CD14-positive monocyte (primary cell): ENCODE measurements around the gene CTTN. TPM values are rescaled to one million over a fixed set of nuclear protein-coding genes. Genes with fewer than 3 reads are reported as not detected.
A peak's percentile ranks its signal among the peaks of the same experiment; 100 is the strongest.

Experiments
- DNase-seq, 3 donors: peaks; one replicate each; pipeline ENCODE4 v3.0.0-alpha.2; 2011 to 2022
- H2AFZ ChIP-seq: 2 replicates; pipeline ENCODE4 v1.6.0; 2012; ENCODE audit warnings: mild to moderate bottlenecking, low read depth, low read length, inconsistent platforms; ENCODE audit not compliant: insufficient read depth, poor library complexity, severe bottlenecking
- H3K27ac ChIP-seq, 2 donors: 1 replicate in 1 of 2; 2 replicates in 1 of 2; pipeline ENCODE4 v1.5.1; 2012 to 2013; ENCODE audit warnings: low read length in 2 of 2, control low read depth in 1 of 2, inconsistent platforms in 1 of 2, low read depth in 1 of 2, mild to moderate bottlenecking in 1 of 2
- H3K27me3 ChIP-seq, 2 donors: one replicate each; pipeline versions ENCODE4 v1.6.0 to v1.6.1; 2011 to 2013; ENCODE audit warnings: low read length in 2 of 2; ENCODE audit not compliant: control insufficient read depth in 2 of 2, insufficient read depth in 2 of 2
- H3K36me3 ChIP-seq, 2 donors: replicated peaks in 1 of 2; 1 replicate in 1 of 2; 2 replicates in 1 of 2; pipeline versions ENCODE4 v1.5.1 to v1.6.1; 2012 to 2013; ENCODE audit warnings: low read length in 2 of 2, control low read depth in 1 of 2, inconsistent platforms in 1 of 2, mild to moderate bottlenecking in 1 of 2; ENCODE audit not compliant: insufficient read depth in 2 of 2, control insufficient read depth in 1 of 2
- H3K4me1 ChIP-seq, 2 donors: 1 replicate in 1 of 2; 2 replicates in 1 of 2; pipeline versions ENCODE4 v1.5.1 to v1.6.1; 2012 to 2013; ENCODE audit warnings: low read length in 2 of 2, control low read depth in 1 of 2, inconsistent platforms in 1 of 2, mild to moderate bottlenecking in 1 of 2, moderate library complexity in 1 of 2; ENCODE audit not compliant: insufficient read depth in 2 of 2, control insufficient read depth in 1 of 2
- H3K4me2 ChIP-seq: replicated peaks from 2 replicates; pipeline ENCODE3; 2012; ENCODE audit warnings: low read length, moderate library complexity, mild to moderate bottlenecking; ENCODE audit not compliant: poor library complexity, severe bottlenecking; ENCODE audit errors: extremely low read depth
- H3K4me3 ChIP-seq, 3 experiments: fragments of 200-600 bp in 1 of 3; sonication (generic) in 1 of 3; replicated peaks in 1 of 3; 1 replicate in 2 of 3; 2 replicates in 1 of 3; pipeline ENCODE4 v1.5.1; 2011 to 2013; ENCODE audit warnings: low read length in 3 of 3, mild to moderate bottlenecking in 3 of 3, control low read depth in 2 of 3, low read depth in 2 of 3, inconsistent platforms in 1 of 3, moderate library complexity in 1 of 3
- H3K79me2 ChIP-seq: 2 replicates; pipeline ENCODE4 v1.6.0; 2012; ENCODE audit warnings: mild to moderate bottlenecking, control low read depth, inconsistent platforms, low read length, moderate library complexity; ENCODE audit not compliant: insufficient read depth
- H3K9ac ChIP-seq: 2 replicates; pipeline ENCODE4 v1.6.0; 2017; ENCODE audit warnings: low read length, mild to moderate bottlenecking; ENCODE audit not compliant: insufficient read depth, poor library complexity, severe bottlenecking
- H3K9me3 ChIP-seq, 2 donors: replicated peaks in 1 of 2; 1 replicate in 1 of 2; 2 replicates in 1 of 2; pipeline versions ENCODE4 v1.5.1 to v1.6.1; 2012 to 2013; ENCODE audit warnings: low read length in 2 of 2, control low read depth in 1 of 2; ENCODE audit not compliant: control insufficient read depth in 1 of 2, insufficient read depth in 1 of 2
- H4K20me1 ChIP-seq: 2 replicates; pipeline ENCODE4 v1.6.0; 2012; ENCODE audit warnings: mild to moderate bottlenecking, low read length, control low read depth, moderate library complexity; ENCODE audit not compliant: insufficient read depth
- H3K27ac Mint-ChIP-seq, 7 donors: one replicate each; pipeline ENCODE4 v1.8.0; 2020; ENCODE audit warnings: mild to moderate bottlenecking in 7 of 7, mixed read lengths in 7 of 7, moderate library complexity in 6 of 7, inconsistent platforms in 2 of 7
- H3K27me3 Mint-ChIP-seq, 3 donors: one replicate each; pipeline ENCODE4 v1.8.0; 2021 to 2022; ENCODE audit warnings: low read depth in 3 of 3, mild to moderate bottlenecking in 3 of 3, mixed read lengths in 3 of 3, moderate library complexity in 3 of 3, inconsistent platforms in 1 of 3
- H3K36me3 Mint-ChIP-seq, 2 donors: one replicate each; pipeline ENCODE4 v1.8.0; 2020; ENCODE audit warnings: mixed read lengths in 2 of 2, inconsistent platforms in 1 of 2, mild to moderate bottlenecking in 1 of 2
- H3K4me1 Mint-ChIP-seq: one replicate; pipeline ENCODE4 v1.8.0; 2020; ENCODE audit warnings: mild to moderate bottlenecking, mixed read lengths
- H3K4me3 Mint-ChIP-seq, 2 donors: one replicate each; pipeline ENCODE4 v1.8.0; 2020; ENCODE audit warnings: mild to moderate bottlenecking in 2 of 2, mixed read lengths in 2 of 2, moderate library complexity in 1 of 2
- H3K9me3 Mint-ChIP-seq, 7 donors: one replicate each; pipeline ENCODE4 v1.8.0; 2020 to 2022; ENCODE audit warnings: mixed read lengths in 7 of 7, mild to moderate bottlenecking in 6 of 7, moderate library complexity in 6 of 7, inconsistent platforms in 2 of 7
- CTCF ChIP-seq: fragments of 200-600 bp; IDR thresholded peaks from one replicate; pipeline ENCODE4 v1.8.0; 2022; ENCODE audit warnings: antibody characterized with exemption, mild to moderate bottlenecking
- WGBS: methylation state at CpG from one replicate; pipeline ENCODE4 v1.1.5; 2013; ENCODE audit warnings: missing lambda C conversion rate; ENCODE audit not compliant: insufficient coverage; 5-methylcytosine and 5-hydroxymethylcytosine counted together
- intact Hi-C, 2 donors: fragments of 100-400 bp; cut with micrococcal nuclease; formaldehyde crosslinking; loops; one replicate each; pipeline versions ENCODE4 v1.15.0 to v1.15.1; 2023
- polyA plus RNA-seq, 3 donors: library from polyadenylated mRNA; depleted of rRNA in 1 of 3; unstranded in 2 of 3; stranded (reverse) in 1 of 3; fragments of 300-500 nt in 2 of 3; fragments of >200 nt in 1 of 3; fragmentation: Illumina TruSeq in 2 of 3; gene quantifications; 1 replicate in 2 of 3; 2 replicates in 1 of 3; pipeline ENCODE4 v1.2.3, GENCODE V29; 2012 to 2021

Gene CTTN
- polyA plus RNA-seq, 3 donors = 0.05 to 0.11 TPM; not detected in 1

- H3K4me3 Mint-ChIP-seq = no peak overlapping the region
- H3K79me2 ChIP-seq = no peaks in the 10 kb centered on the region
- peaks cover 62 to 88% (median 68%) of the 10 kb centered on the region in 3 donors for H3K27me3 Mint-ChIP-seq
- no peaks in the 10 kb centered on the region for H4K20me1 ChIP-seq
- peaks cover 2 to 67% of the 10 kb centered on the region in 2 donors for H3K27me3 ChIP-seq
- H2AFZ ChIP-seq = no peak overlapping the region
- H3K27ac Mint-ChIP-seq = no peak overlapping the region
- WGBS = 100% methylated on average over 1 of the region's 6 CpGs
- no peak overlapping the region for H3K4me3 ChIP-seq
- H3K36me3 ChIP-seq = no peaks in the 10 kb centered on the region
- no peaks in the 10 kb centered on the region for H3K36me3 Mint-ChIP-seq
- H3K4me1 Mint-ChIP-seq = peaks cover 10% of the 10 kb centered on the region
- no peaks in the 10 kb centered on the region for H3K9me3 ChIP-seq
- peaks cover 0 to 11% (median 2%) of the 10 kb centered on the region in 7 donors for H3K9me3 Mint-ChIP-seq
- no peak overlapping the region for H3K27ac ChIP-seq
- intact Hi-C loops = no loop called here
- no peak for DNase-seq
- no peak overlapping the region for H3K4me2 ChIP-seq
- TF ChIP-seq CTCF = no peak
- H3K4me1 ChIP-seq = peaks cover 7 to 8% of the 10 kb centered on the region in 2 donors
- H3K9ac ChIP-seq = no peak overlapping the region
These were observed 41.9 kb downstream of the CTTN start for GRCh38 chr11:70440206-70440605.

GRCh38 chr11:70443773-70444030 lies 45.4 kb downstream of the CTTN start:
- H3K27ac Mint-ChIP-seq = no peak overlapping the region
- H3K4me3 Mint-ChIP-seq = peak overlapping the region in 1 of 2 donors; percentile 48
- Histone ChIP-seq H3K79me2 (no peaks in the 10 kb centered on the region), H3K36me3 (no peaks in the 10 kb centered on the region), H4K20me1 (no peaks in the 10 kb centered on the region), H3K27ac (no peak overlapping the region), H3K9ac (no peak overlapping the region), H3K4me3 (no peak overlapping the region), H3K9me3 (peaks cover 6 to 8% of the 10 kb centered on the region in 2 donors), H2AFZ (no peak overlapping the region), H3K27me3 (peaks cover 2 to 38% of the 10 kb centered on the region in 2 donors), H3K4me1 (peaks cover 3 to 5% of the 10 kb centered on the region in 2 donors), H3K4me2 (no peak overlapping the region)
- no peaks in the 10 kb centered on the region for H3K36me3 Mint-ChIP-seq
- WGBS = 84% methylated on average over 10 of the region's 11 CpGs
- intact Hi-C loops = no loop called here
- peaks cover 6% of the 10 kb centered on the region for H3K4me1 Mint-ChIP-seq
- no peak for DNase-seq
- H3K27me3 Mint-ChIP-seq = peaks cover 41 to 71% (median 55%) of the 10 kb centered on the region in 3 donors
- H3K9me3 Mint-ChIP-seq = peaks cover 4 to 20% (median 9%) of the 10 kb centered on the region in 7 donors
- TF ChIP-seq CTCF = no peak
